Measurements from ENCODE around the gene IQGAP2.

The IQGAP2 gene

GRCh38 chr5:76376148-76376865 lies 26.8 kb upstream of the IQGAP2 start:
- Mint-ChIP-seq H3K9me3 (no peaks in the 10 kb centered on the region), H3K4me3 (no peak overlapping the region), H3K27me3 (no peaks in the 10 kb centered on the region), H3K27ac (no peak overlapping the region), H3K36me3 (no peaks in the 10 kb centered on the region), H3K4me1 (peaks cover 33% of the 10 kb centered on the region)
- CTCF ChIA-PET: interaction anchor here (0.7 to 1.2 kb wide), 2 partner anchors 167 to 207 kb away, joined by 3 read pairs; no protein-coding TSS in a partner anchor
- DNase-seq: no peak

GRCh38 chr5:76376866-76377230 lies 26.2 kb upstream of the IQGAP2 start:
- Mint-ChIP-seq H3K9me3 (no peaks in the 10 kb centered on the region), H3K4me3 (no peak overlapping the region), H3K27me3 (no peaks in the 10 kb centered on the region), H3K36me3 (no peaks in the 10 kb centered on the region), H3K27ac (no peak overlapping the region), H3K4me1 (peaks cover 33% of the 10 kb centered on the region)
- no peak for DNase-seq
- CTCF ChIA-PET: interaction anchor here (1.2 kb wide), 1 partner anchor 207 kb away, joined by 3 read pairs; no protein-coding TSS in a partner anchor

GRCh38 chr5:76378355-76378754 lies 24.7 kb upstream of the IQGAP2 start:
- H3K9me3 Mint-ChIP-seq: no peaks in the 10 kb centered on the region
- no peaks in the 10 kb centered on the region for H3K27me3 Mint-ChIP-seq
- no peak overlapping the region for H3K4me3 Mint-ChIP-seq
- no peak overlapping the region for H3K27ac Mint-ChIP-seq
- H3K4me1 Mint-ChIP-seq: peaks cover 39% of the 10 kb centered on the region
- H3K36me3 Mint-ChIP-seq: no peaks in the 10 kb centered on the region
- CTCF ChIA-PET: no interaction called here
- no peak for DNase-seq

GRCh38 chr5:76379316-76379715 lies 23.8 kb upstream of the IQGAP2 start:
- Mint-ChIP-seq H3K4me1 (peaks cover 47% of the 10 kb centered on the region), H3K27ac (peak overlapping the region; percentile 58), H3K27me3 (no peaks in the 10 kb centered on the region), H3K9me3 (no peaks in the 10 kb centered on the region), H3K4me3 (no peak overlapping the region), H3K36me3 (no peaks in the 10 kb centered on the region)
- CTCF ChIA-PET: no interaction called here
- DNase-seq: no peak

- H3K27me3 Mint-ChIP-seq: no peaks in the 10 kb centered on the region
- CTCF ChIA-PET: no interaction called here
- H3K36me3 Mint-ChIP-seq: no peaks in the 10 kb centered on the region
- peaks cover 52% of the 10 kb centered on the region for H3K4me1 Mint-ChIP-seq
- no peak for DNase-seq
- no peaks in the 10 kb centered on the region for H3K9me3 Mint-ChIP-seq
- no peak overlapping the region for H3K4me3 Mint-ChIP-seq
- no peak overlapping the region for H3K27ac Mint-ChIP-seq
Observed at GRCh38 chr5:76379855-76380254, 23.2 kb upstream of the IQGAP2 start.

- no peak for DNase-seq
- CTCF ChIA-PET: no interaction called here
- Mint-ChIP-seq H3K27me3 (no peaks in the 10 kb centered on the region), H3K9me3 (no peaks in the 10 kb centered on the region), H3K4me3 (no peak overlapping the region), H3K4me1 (peaks cover 58% of the 10 kb centered on the region), H3K27ac (no peak overlapping the region), H3K36me3 (no peaks in the 10 kb centered on the region)
Observed at GRCh38 chr5:76380346-76381066, 22.6 kb upstream of the IQGAP2 start.

- H3K27ac Mint-ChIP-seq: no peak overlapping the region
- no peaks in the 10 kb centered on the region for H3K27me3 Mint-ChIP-seq
- CTCF ChIA-PET: no interaction called here
- H3K9me3 Mint-ChIP-seq: no peaks in the 10 kb centered on the region
- no peaks in the 10 kb centered on the region for H3K36me3 Mint-ChIP-seq
- peaks cover 58% of the 10 kb centered on the region for H3K4me1 Mint-ChIP-seq
- no peak overlapping the region for H3K4me3 Mint-ChIP-seq
- DNase-seq: no peak
Observed at GRCh38 chr5:76383126-76383832, 19.8 kb upstream of the IQGAP2 start.

- no peak overlapping the region for H3K27ac Mint-ChIP-seq
- no peaks in the 10 kb centered on the region for H3K9me3 Mint-ChIP-seq
- no peak overlapping the region for H3K4me3 Mint-ChIP-seq
- no peaks in the 10 kb centered on the region for H3K27me3 Mint-ChIP-seq
- peaks cover 54% of the 10 kb centered on the region for H3K4me1 Mint-ChIP-seq
- CTCF ChIA-PET: interaction anchor here (0.8 kb wide), 1 partner anchor 46 kb away, joined by 3 read pairs; no protein-coding TSS in a partner anchor
- no peak for DNase-seq
- H3K36me3 Mint-ChIP-seq: peaks cover under 1% of the 10 kb centered on the region
Observed at GRCh38 chr5:76384189-76384588, 18.9 kb upstream of the IQGAP2 start.

- no peak for DNase-seq
- CTCF ChIA-PET: no interaction called here
- no peak overlapping the region for H3K4me3 Mint-ChIP-seq
- no peaks in the 10 kb centered on the region for H3K27me3 Mint-ChIP-seq
- H3K36me3 Mint-ChIP-seq: peaks cover 2% of the 10 kb centered on the region
- H3K9me3 Mint-ChIP-seq: no peaks in the 10 kb centered on the region
- peaks cover 51% of the 10 kb centered on the region for H3K4me1 Mint-ChIP-seq
- no peak overlapping the region for H3K27ac Mint-ChIP-seq
Observed at GRCh38 chr5:76384705-76385104, 18.4 kb upstream of the IQGAP2 start.

- Mint-ChIP-seq H3K4me3 (no peak overlapping the region), H3K27me3 (no peaks in the 10 kb centered on the region), H3K4me1 (peaks cover 52% of the 10 kb centered on the region), H3K27ac (no peak overlapping the region), H3K9me3 (no peaks in the 10 kb centered on the region), H3K36me3 (peaks cover 2% of the 10 kb centered on the region)
- CTCF ChIA-PET: no interaction called here
- DNase-seq: no peak
Observed at GRCh38 chr5:76385540-76385939, 17.5 kb upstream of the IQGAP2 start.

- Mint-ChIP-seq H3K27me3 (no peaks in the 10 kb centered on the region), H3K4me1 (peaks cover 56% of the 10 kb centered on the region), H3K9me3 (no peaks in the 10 kb centered on the region), H3K27ac (no peak overlapping the region), H3K36me3 (peaks cover 3% of the 10 kb centered on the region), H3K4me3 (no peak overlapping the region)
- DNase-seq: no peak
- CTCF ChIA-PET: interaction anchor here (1.5 kb wide), 1 partner anchor 16 kb away, joined by 3 read pairs; no protein-coding TSS in a partner anchor
Observed at GRCh38 chr5:76386360-76386759, 16.7 kb upstream of the IQGAP2 start.

GRCh38 chr5:76388236-76388635 lies 14.8 kb upstream of the IQGAP2 start:
- Mint-ChIP-seq H3K4me1 (peaks cover 65% of the 10 kb centered on the region), H3K27ac (no peak overlapping the region), H3K4me3 (no peak overlapping the region), H3K9me3 (no peaks in the 10 kb centered on the region), H3K27me3 (no peaks in the 10 kb centered on the region), H3K36me3 (peaks cover 6% of the 10 kb centered on the region)
- DNase-seq: no peak
- CTCF ChIA-PET: no interaction called here

- peaks cover 67% of the 10 kb centered on the region for H3K4me1 Mint-ChIP-seq
Observed at GRCh38 chr5:76388791-76389512, 14.1 kb upstream of the IQGAP2 start.

More at GRCh38 chr5:76388791-76389512, 14.1 kb upstream of the IQGAP2 start:
- CTCF ChIA-PET: interaction anchor here (1.2 kb wide), 1 partner anchor 13 kb away, joined by 4 read pairs; no protein-coding TSS in a partner anchor
- no peak for DNase-seq
- H3K27ac Mint-ChIP-seq: no peak overlapping the region
- peaks cover 6% of the 10 kb centered on the region for H3K36me3 Mint-ChIP-seq
- no peak overlapping the region for H3K4me3 Mint-ChIP-seq
- no peaks in the 10 kb centered on the region for H3K27me3 Mint-ChIP-seq
- no peaks in the 10 kb centered on the region for H3K9me3 Mint-ChIP-seq

Data from activated naive CD4-positive, alpha-beta T cell treated with anti-CD3 and anti-CD28 coated beads, Interleukin-2, amount 10 ng/mL, durations not matched to agents 7 days and 5 days (primary cell).